Spleen (tissue), 11 donors: ENCODE data around the gene LCNL1. TPM values are rescaled to one million over a fixed set of nuclear protein-coding genes. Genes with fewer than 3 reads are reported as not detected.
A peak's percentile ranks its signal among the peaks of the same experiment; 100 is the strongest.

ENCODE experiments used
- DNase-seq: peaks from one replicate; pipeline ENCODE4 v3.0.0-alpha.2; 2020
- H3K27ac ChIP-seq, 8 donors: fragments of 200-600 bp; sonication (generic) in 7 of 8; 1 replicate in 4 of 8; 2 replicates in 4 of 8; pipeline versions ENCODE4 v1.5.0 to v1.8.0; 2016 to 2021; ENCODE audit warnings: inconsistent platforms in 4 of 8, mild to moderate bottlenecking in 4 of 8, moderate library complexity in 1 of 8
- H3K27me3 ChIP-seq, 7 donors: fragments of 200-600 bp; sonication (generic) in 6 of 7; replicated peaks in 1 of 7; 1 replicate in 4 of 7; 2 replicates in 3 of 7; pipeline versions ENCODE4 v1.5.0 to v1.8.0; 2016 to 2021; ENCODE audit warnings: inconsistent platforms in 3 of 7, mild to moderate bottlenecking in 1 of 7
- H3K36me3 ChIP-seq, 6 donors: fragments of 200-600 bp; sonication (generic) in 5 of 6; 1 replicate in 4 of 6; 2 replicates in 2 of 6; pipeline versions ENCODE4 v1.5.0 to v1.8.0; 2016 to 2021; ENCODE audit warnings: inconsistent platforms in 2 of 6
- H3K4me1 ChIP-seq, 6 donors: fragments of 200-600 bp; sonication (generic) in 5 of 6; 1 replicate in 3 of 6; 2 replicates in 3 of 6; pipeline versions ENCODE4 v1.5.0 to v1.8.0; 2016 to 2021; ENCODE audit warnings: inconsistent platforms in 3 of 6
- H3K4me3 ChIP-seq, 8 donors: fragments of 200-600 bp; sonication (generic) in 7 of 8; 1 replicate in 4 of 8; 2 replicates in 4 of 8; pipeline versions ENCODE4 v1.5.0 to v1.8.0; 2016 to 2021; ENCODE audit warnings: inconsistent platforms in 4 of 8, mild to moderate bottlenecking in 4 of 8, moderate library complexity in 2 of 8
- H3K9me3 ChIP-seq, 8 donors: fragments of 200-600 bp; sonication (generic) in 7 of 8; 1 replicate in 4 of 8; 2 replicates in 4 of 8; pipeline versions ENCODE4 v1.5.0 to v1.8.0; 2016 to 2021; ENCODE audit warnings: inconsistent platforms in 4 of 8
- CTCF ChIP-seq, 11 experiments: fragments of 200-600 bp in 7 of 11; fragments of 450-650 bp in 4 of 11; sonication (generic) in 4 of 11; IDR thresholded peaks in 8 of 11; conservative IDR thresholded peaks in 3 of 11; 1 replicate in 7 of 11; 2 replicates in 4 of 11; pipeline versions ENCODE4 v1.4.0 to v1.8.0; 2016 to 2021; ENCODE audit warnings: antibody characterized with exemption in 11 of 11, inconsistent platforms in 4 of 11, mild to moderate bottlenecking in 1 of 11
- POLR2A ChIP-seq, 3 donors: fragments of 450-650 bp; IDR thresholded peaks; one replicate each; pipeline ENCODE4 v1.5.1; 2017; ENCODE audit warnings: antibody characterized with exemption in 3 of 3, mild to moderate bottlenecking in 1 of 3
- POLR2AphosphoS5 ChIP-seq, 3 donors: sonication (generic); formaldehyde crosslinking; IDR thresholded peaks; one replicate each; pipeline ENCODE4 v1.5.1; 2017; ENCODE audit warnings: antibody characterized with exemption in 3 of 3
- WGBS, 5 donors: extraction: QIAGEN DNeasy Blood & Tissue Kit in 3 of 5; methylation state at CpG; one replicate each; pipeline versions ENCODE4 v1.1.5 to v1.1.7; 2013 to 2018; 5-methylcytosine and 5-hydroxymethylcytosine counted together
- intact Hi-C: fragments of 100-400 bp; cut with DNase I; formaldehyde crosslinking; loops from one replicate; pipeline ENCODE4 v1.15.0; 2023; ENCODE audit warnings: low total_unique reads
- polyA plus RNA-seq, 3 donors: library from polyadenylated mRNA; stranded (reverse); fragments of 200-250 nt; gene quantifications; one replicate each; pipeline ENCODE4 v1.2.1, GENCODE V29; 2013
- total RNA-seq, 7 donors: library from RNA; depleted of rRNA in 3 of 7; stranded (reverse); fragments of >200 nt in 3 of 7; fragmentation: NEBNext Ultra II Directional in 4 of 7; extraction: Animal tissue kit (Norgen Biotek cat#: 25700) in 4 of 7; gene quantifications; one replicate each; pipeline versions ENCODE4 v1.1.0 to v1.2.1, GENCODE V29; 2016 to 2021
- donor health status: healthy with polysubstance abuse.
- donor health status: DM: no; HTN: no; CAD: no; lungs with moderate emphysema.
- donor health status: DM: no; HTN: no; CAD: no.
- donor health status: Bipolar disorder and iron deficiency.
- donor health status: healthy.
- donor health status: DM: no; HTN: no; CAD: no.
- donor health status: DM: yes; HTN: yes; CAD: no.

Gene LCNL1
- total and polyA plus RNA-seq, 10 donors: 1.3 to 8.3 (median 3.2) TPM

- Histone ChIP-seq H3K36me3 (no peaks in the 10 kb centered on the region), H3K4me1 (peaks cover 0 to 57% (median 36%) of the 10 kb centered on the region in 6 donors), H3K27ac (no peak overlapping the region), H3K27me3 (peaks cover 5 to 72% (median 26%) of the 10 kb centered on the region in 7 donors), H3K9me3 (no peaks in the 10 kb centered on the region), H3K4me3 (no peak overlapping the region)
- WGBS, 5 donors: 72 to 83% (median 79%) methylated on average over 9 to 11 of the region's 11 CpGs
- intact Hi-C loops: no loop called here
- TF ChIP-seq POLR2AphosphoS5 (IDR thresholded peaks at IDR 0.05) (peak in 1 of 3 donors; percentile 35), POLR2A (IDR thresholded peaks at IDR 0.05) (no peak)
- DNase-seq: no peak
These were observed 992 bp downstream of the LCNL1 start for GRCh38 chr9:136983656-136984314.

- Histone ChIP-seq H3K4me3 (peak overlapping the region in 1 of 8 donors; percentile 21), H3K36me3 (no peaks in the 10 kb centered on the region), H3K27ac (no peak overlapping the region), H3K4me1 (peaks cover 0 to 49% (median 33%) of the 10 kb centered on the region in 6 donors), H3K9me3 (no peaks in the 10 kb centered on the region), H3K27me3 (peaks cover 5 to 65% (median 26%) of the 10 kb centered on the region in 7 donors)
- 47 to 63% (median 48%) methylated on average over 20 to 29 of the region's 29 CpGs for WGBS, 5 donors
- no peak for DNase-seq
- intact Hi-C loops: no loop called here
- TF ChIP-seq POLR2AphosphoS5 (IDR thresholded peaks at IDR 0.05): peak in 2 of 3 donors; percentile 14 to 16
- no peak for TF ChIP-seq CTCF (IDR thresholded peaks at IDR 0.05 in 8 of 11, conservative IDR thresholded peaks at IDR 0.05 in 3 of 11)
- TF ChIP-seq POLR2A (IDR thresholded peaks at IDR 0.05): no peak
These were observed 1.8 kb downstream of the LCNL1 start for GRCh38 chr9:136984464-136985026.

- no peak for DNase-seq
- WGBS, 5 donors: 9 to 16% (median 13%) methylated on average over 5 to 48 of the region's 48 CpGs
- Histone ChIP-seq H3K27me3 (peaks cover 5 to 60% (median 26%) of the 10 kb centered on the region in 7 donors), H3K4me3 (peak overlapping the region in 2 of 8 donors; percentile 5 to 21), H3K27ac (no peak overlapping the region), H3K4me1 (peaks cover 0 to 44% (median 30%) of the 10 kb centered on the region in 6 donors), H3K36me3 (no peaks in the 10 kb centered on the region), H3K9me3 (no peaks in the 10 kb centered on the region)
- intact Hi-C loops: no loop called here
- TF ChIP-seq POLR2AphosphoS5 (IDR thresholded peaks at IDR 0.05) (peak in 2 of 3 donors; percentile 8 to 37), POLR2A (IDR thresholded peaks at IDR 0.05) (no peak)
These were observed 2.3 kb downstream of the LCNL1 start for GRCh38 chr9:136985027-136985602.

GRCh38 chr9:136985853-136986252 is 3.1 kb downstream of the LCNL1 start:
- H3K4me3 ChIP-seq: peak overlapping the region in 1 of 8 donors; percentile 21
- no peak for DNase-seq
- WGBS, 5 donors: 26 to 37% (median 28%) methylated on average over 9 to 33 of the region's 33 CpGs
- no peaks in the 10 kb centered on the region for H3K36me3 ChIP-seq
- TF ChIP-seq CTCF (IDR thresholded peaks at IDR 0.05 in 8 of 11, conservative IDR thresholded peaks at IDR 0.05 in 3 of 11) (no peak), POLR2A (IDR thresholded peaks at IDR 0.05) (no peak), POLR2AphosphoS5 (IDR thresholded peaks at IDR 0.05) (no peak)
- H3K27me3 ChIP-seq: peaks cover 5 to 60% (median 26%) of the 10 kb centered on the region in 7 donors
- H3K4me1 ChIP-seq: peaks cover 0 to 36% (median 26%) of the 10 kb centered on the region in 6 donors
- H3K27ac ChIP-seq: no peak overlapping the region
- H3K9me3 ChIP-seq: no peaks in the 10 kb centered on the region
- intact Hi-C loops: no loop called here

- H3K4me1 ChIP-seq: peaks cover 9 to 46% (median 37%) of the 10 kb centered on the region in 6 donors
- no peak for TF ChIP-seq POLR2A (IDR thresholded peaks at IDR 0.05)
- no peak for TF ChIP-seq POLR2AphosphoS5 (IDR thresholded peaks at IDR 0.05)
- no peak for TF ChIP-seq CTCF (IDR thresholded peaks at IDR 0.05 in 8 of 11, conservative IDR thresholded peaks at IDR 0.05 in 3 of 11)
- WGBS, 5 donors: 94 to 99% (median 96%) methylated on average over 4 of the region's 4 CpGs
- H3K4me3 ChIP-seq: no peak overlapping the region
- H3K27me3 ChIP-seq: peaks cover 5 to 34% (median 23%) of the 10 kb centered on the region in 7 donors
- H3K36me3 ChIP-seq: peaks cover 0 to 8% (median 2%) of the 10 kb centered on the region in 6 donors
- H3K27ac ChIP-seq: no peak overlapping the region
- no peak for DNase-seq
- H3K9me3 ChIP-seq: no peaks in the 10 kb centered on the region
- intact Hi-C loops: no loop called here
These were observed 6.1 kb downstream of the LCNL1 start for GRCh38 chr9:136988872-136989271.
